Lower leg skin (tissue), 3 donors: ENCODE results near the gene ICAM4.

ENCODE experiments used
- POLR2A ChIP-seq, 2 donors: fragments of 450-650 bp; IDR thresholded peaks; one replicate each; pipeline ENCODE4 v1.6.1; 2016 to 2017; ENCODE audit warnings: antibody characterized with exemption in 2 of 2, mild to moderate bottlenecking in 1 of 2, moderate library complexity in 1 of 2
- TF ChIP-seq, protein P1 (sequence below), 3 donors: fragments of 450-650 bp; IDR thresholded peaks; one replicate each; pipeline ENCODE4 v1.5.1; 2016; ENCODE audit warnings: antibody characterized with exemption in 3 of 3, mild to moderate bottlenecking in 3 of 3, moderate library complexity in 2 of 3

DNA sequence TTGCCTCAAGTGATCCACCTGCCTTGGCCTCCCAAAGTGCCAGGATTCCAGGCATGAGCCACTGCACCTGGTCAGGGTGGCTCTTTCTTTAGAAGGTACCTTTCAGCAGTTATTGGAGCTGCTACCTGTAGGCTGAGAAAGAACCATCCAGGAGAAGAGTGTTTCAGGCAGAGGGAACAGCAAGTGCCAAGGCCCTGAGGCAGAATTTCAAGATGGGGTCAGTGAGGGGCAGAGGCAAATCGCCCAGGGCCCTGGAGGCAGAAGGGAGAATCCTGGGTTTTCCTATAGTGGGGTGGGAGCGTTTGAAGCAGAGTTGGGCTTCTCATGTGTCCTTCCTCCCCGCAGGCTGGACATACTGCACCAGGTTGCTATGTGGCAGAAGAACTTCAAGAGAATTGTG, 32.5 kb upstream of the ICAM4 start:
- TF ChIP-seq POLR2A (IDR thresholded peaks at IDR 0.05) = no peak
- TF ChIP-seq, protein P1, sequence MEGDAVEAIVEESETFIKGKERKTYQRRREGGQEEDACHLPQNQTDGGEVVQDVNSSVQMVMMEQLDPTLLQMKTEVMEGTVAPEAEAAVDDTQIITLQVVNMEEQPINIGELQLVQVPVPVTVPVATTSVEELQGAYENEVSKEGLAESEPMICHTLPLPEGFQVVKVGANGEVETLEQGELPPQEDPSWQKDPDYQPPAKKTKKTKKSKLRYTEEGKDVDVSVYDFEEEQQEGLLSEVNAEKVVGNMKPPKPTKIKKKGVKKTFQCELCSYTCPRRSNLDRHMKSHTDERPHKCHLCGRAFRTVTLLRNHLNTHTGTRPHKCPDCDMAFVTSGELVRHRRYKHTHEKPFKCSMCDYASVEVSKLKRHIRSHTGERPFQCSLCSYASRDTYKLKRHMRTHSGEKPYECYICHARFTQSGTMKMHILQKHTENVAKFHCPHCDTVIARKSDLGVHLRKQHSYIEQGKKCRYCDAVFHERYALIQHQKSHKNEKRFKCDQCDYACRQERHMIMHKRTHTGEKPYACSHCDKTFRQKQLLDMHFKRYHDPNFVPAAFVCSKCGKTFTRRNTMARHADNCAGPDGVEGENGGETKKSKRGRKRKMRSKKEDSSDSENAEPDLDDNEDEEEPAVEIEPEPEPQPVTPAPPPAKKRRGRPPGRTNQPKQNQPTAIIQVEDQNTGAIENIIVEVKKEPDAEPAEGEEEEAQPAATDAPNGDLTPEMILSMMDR (IDR thresholded peaks at IDR 0.05) = no peak
